Adrenal gland (tissue), 5 donors: Measurements from ENCODE around the gene TUBA1A.

ENCODE experiments used
- POLR2A ChIP-seq, 2 donors: fragments of 450-650 bp; IDR thresholded peaks; one replicate each; pipeline ENCODE4 v1.6.1; 2017; ENCODE audit warnings: antibody characterized with exemption in 2 of 2, mild to moderate bottlenecking in 2 of 2, moderate library complexity in 1 of 2
- TF ChIP-seq, protein P1 (sequence below), 6 experiments: fragments of 450-650 bp in 4 of 6; fragments of 200-600 bp in 2 of 6; sonication (generic) in 1 of 6; IDR thresholded peaks; 1 replicate in 5 of 6; 2 replicates in 1 of 6; pipeline versions ENCODE4 v1.5.1 to v1.8.0; 2016 to 2021; ENCODE audit warnings: antibody characterized with exemption in 6 of 6, mild to moderate bottlenecking in 2 of 6, moderate library complexity in 1 of 6
- donor health status: DM: no; HTN: no; CAD: no.

DNA sequence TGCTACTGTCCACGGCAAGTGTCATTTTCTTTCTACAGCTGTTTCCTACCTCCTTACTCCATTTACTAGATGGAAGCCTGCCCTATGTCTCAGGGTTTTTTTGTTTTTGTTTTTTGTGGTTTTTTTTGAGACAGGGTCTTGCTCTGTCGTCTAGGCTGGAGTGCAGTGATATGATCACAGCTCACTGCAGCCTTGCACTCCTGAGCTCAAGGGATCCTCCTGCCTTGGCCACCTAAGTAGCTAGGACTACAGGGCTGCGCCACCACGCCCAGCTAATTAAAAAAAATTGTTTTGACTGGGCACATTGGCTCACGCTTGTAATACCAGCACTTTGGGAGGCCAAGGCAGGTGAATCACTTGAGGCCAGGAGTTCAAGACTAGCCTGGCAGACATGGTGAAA lies 14.7 kb downstream of the TUBA1A start:
- TF ChIP-seq, protein P1, sequence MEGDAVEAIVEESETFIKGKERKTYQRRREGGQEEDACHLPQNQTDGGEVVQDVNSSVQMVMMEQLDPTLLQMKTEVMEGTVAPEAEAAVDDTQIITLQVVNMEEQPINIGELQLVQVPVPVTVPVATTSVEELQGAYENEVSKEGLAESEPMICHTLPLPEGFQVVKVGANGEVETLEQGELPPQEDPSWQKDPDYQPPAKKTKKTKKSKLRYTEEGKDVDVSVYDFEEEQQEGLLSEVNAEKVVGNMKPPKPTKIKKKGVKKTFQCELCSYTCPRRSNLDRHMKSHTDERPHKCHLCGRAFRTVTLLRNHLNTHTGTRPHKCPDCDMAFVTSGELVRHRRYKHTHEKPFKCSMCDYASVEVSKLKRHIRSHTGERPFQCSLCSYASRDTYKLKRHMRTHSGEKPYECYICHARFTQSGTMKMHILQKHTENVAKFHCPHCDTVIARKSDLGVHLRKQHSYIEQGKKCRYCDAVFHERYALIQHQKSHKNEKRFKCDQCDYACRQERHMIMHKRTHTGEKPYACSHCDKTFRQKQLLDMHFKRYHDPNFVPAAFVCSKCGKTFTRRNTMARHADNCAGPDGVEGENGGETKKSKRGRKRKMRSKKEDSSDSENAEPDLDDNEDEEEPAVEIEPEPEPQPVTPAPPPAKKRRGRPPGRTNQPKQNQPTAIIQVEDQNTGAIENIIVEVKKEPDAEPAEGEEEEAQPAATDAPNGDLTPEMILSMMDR (IDR thresholded peaks at IDR 0.05) = no peak
- TF ChIP-seq POLR2A (IDR thresholded peaks at IDR 0.05) = no peak
